Measurements from ENCODE around the gene PECR.

GRCh38 chr2:216055680-216056079 lies 25.9 kb downstream of the PECR start:
- TF ChIP-seq, protein P1, sequence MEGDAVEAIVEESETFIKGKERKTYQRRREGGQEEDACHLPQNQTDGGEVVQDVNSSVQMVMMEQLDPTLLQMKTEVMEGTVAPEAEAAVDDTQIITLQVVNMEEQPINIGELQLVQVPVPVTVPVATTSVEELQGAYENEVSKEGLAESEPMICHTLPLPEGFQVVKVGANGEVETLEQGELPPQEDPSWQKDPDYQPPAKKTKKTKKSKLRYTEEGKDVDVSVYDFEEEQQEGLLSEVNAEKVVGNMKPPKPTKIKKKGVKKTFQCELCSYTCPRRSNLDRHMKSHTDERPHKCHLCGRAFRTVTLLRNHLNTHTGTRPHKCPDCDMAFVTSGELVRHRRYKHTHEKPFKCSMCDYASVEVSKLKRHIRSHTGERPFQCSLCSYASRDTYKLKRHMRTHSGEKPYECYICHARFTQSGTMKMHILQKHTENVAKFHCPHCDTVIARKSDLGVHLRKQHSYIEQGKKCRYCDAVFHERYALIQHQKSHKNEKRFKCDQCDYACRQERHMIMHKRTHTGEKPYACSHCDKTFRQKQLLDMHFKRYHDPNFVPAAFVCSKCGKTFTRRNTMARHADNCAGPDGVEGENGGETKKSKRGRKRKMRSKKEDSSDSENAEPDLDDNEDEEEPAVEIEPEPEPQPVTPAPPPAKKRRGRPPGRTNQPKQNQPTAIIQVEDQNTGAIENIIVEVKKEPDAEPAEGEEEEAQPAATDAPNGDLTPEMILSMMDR (tag by site-specific recombination; IDR thresholded peaks at IDR 0.05) = no peak
- TF ChIP-seq, protein P2, sequence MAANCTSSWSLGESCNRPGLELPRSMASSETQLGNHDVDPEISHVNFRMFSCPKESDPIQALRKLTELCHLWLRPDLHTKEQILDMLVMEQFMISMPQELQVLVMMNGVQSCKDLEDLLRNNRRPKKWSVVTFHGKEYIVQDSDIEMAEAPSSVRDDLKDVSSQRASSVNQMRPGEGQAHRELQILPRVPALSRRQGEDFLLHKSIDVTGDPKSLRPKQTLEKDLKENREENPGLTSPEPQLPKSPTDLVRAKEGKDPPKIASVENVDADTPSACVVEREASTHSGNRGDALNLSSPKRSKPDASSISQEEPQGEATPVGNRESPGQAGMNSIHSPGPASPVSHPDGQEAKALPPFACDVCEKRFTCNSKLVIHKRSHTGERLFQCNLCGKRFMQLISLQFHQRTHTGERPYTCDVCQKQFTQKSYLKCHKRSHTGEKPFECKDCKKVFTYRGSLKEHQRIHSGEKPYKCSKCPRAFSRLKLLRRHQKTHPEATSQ (tag by site-specific recombination; IDR thresholded peaks at IDR 0.05) = no peak
- TF ChIP-seq ZNF274 (IDR thresholded peaks at IDR 0.05; ENCODE audit: low read length) (no peak), ZNF274 (tag by site-specific recombination; IDR thresholded peaks at IDR 0.05; ENCODE audit: borderline replicate concordance) (no peak), ZNF837 (tag by site-specific recombination; IDR thresholded peaks at IDR 0.05) (no peak), MZF1 (tag by site-specific recombination; IDR thresholded peaks at IDR 0.05; ENCODE audit: borderline replicate concordance) (no peak), ZNF670 (tag by site-specific recombination; IDR thresholded peaks at IDR 0.05; ENCODE audit: low read depth) (no peak), ZXDB (tag by site-specific recombination; IDR thresholded peaks at IDR 0.05) (no peak), ZNF776 (tag by site-specific recombination; IDR thresholded peaks at IDR 0.05; ENCODE audit: borderline replicate concordance) (no peak), OSR2 (tag by site-specific recombination; IDR thresholded peaks at IDR 0.05) (no peak), YY1 (tag by site-specific recombination; IDR thresholded peaks at IDR 0.05) (no peak), ZNF362 (tag by site-specific recombination; IDR thresholded peaks at IDR 0.05) (no peak), ZNF140 (tag by site-specific recombination; IDR thresholded peaks at IDR 0.05) (no peak), REST (tag by site-specific recombination; IDR thresholded peaks at IDR 0.05) (no peak), GLIS2 (tag by site-specific recombination; IDR thresholded peaks at IDR 0.05) (no peak)
